H54 (cell line): ENCODE data around the gene CELF5.
"Not testable (repeated sequence)": the region's sequence is repeated elsewhere in the genome, so short reads cannot be mapped to it uniquely, and the experiment has no call there.

Source experiments
- DNase-seq: peaks from one replicate; pipeline ENCODE4 v3.0.0; 2011; ENCODE audit warnings: low spot score, mixed read lengths; ENCODE audit not compliant: insufficient read length
- FAIRE-seq: peaks from 3 replicates; lab custom pipeline; 2011; peaks lifted over from hg19 to GRCh38; lab: Jason Lieb, UNC
- POLR2A ChIP-seq: IDR thresholded peaks from 2 replicates; pipeline ENCODE4 v1.6.1; 2011; ENCODE audit warnings: low read depth, mild to moderate bottlenecking, low read length

CELF5 gene

GRCh38 chr19:3320853-3321252 lies 96.4 kb downstream of the CELF5 start:
- no peak for TF ChIP-seq POLR2A
- FAIRE-seq: no peak
- no peak for DNase-seq

GRCh38 chr19:3321696-3322095 lies 97.2 kb downstream of the CELF5 start:
- FAIRE-seq (no peak), DNase-seq (no peak)
- no peak for TF ChIP-seq POLR2A

- TF ChIP-seq POLR2A: no peak
- no peak for FAIRE-seq
- no peak for DNase-seq
These were observed 97.9 kb downstream of the CELF5 start for GRCh38 chr19:3322199-3322978.

GRCh38 chr19:3323026-3323425 lies 98.6 kb downstream of the CELF5 start:
- DNase-seq (no peak), FAIRE-seq (no peak)
- TF ChIP-seq POLR2A: no peak

GRCh38 chr19:3323658-3324057 lies 99.2 kb downstream of the CELF5 start:
- no peak for TF ChIP-seq POLR2A
- FAIRE-seq: no peak
- no peak for DNase-seq

GRCh38 chr19:3324405-3324856 lies 100.0 kb downstream of the CELF5 start:
- no peak for TF ChIP-seq POLR2A

GRCh38 chr19:3325451-3325850 lies 101.0 kb downstream of the CELF5 start:
- FAIRE-seq (no peak), DNase-seq (no peak)
- TF ChIP-seq POLR2A: no peak

More at GRCh38 chr19:3324405-3324856, 100.0 kb downstream of the CELF5 start:
- FAIRE-seq (no peak), DNase-seq (no peak)

GRCh38 chr19:3328743-3329142 lies 104.3 kb downstream of the CELF5 start:
- DNase-seq: no peak
- TF ChIP-seq POLR2A: no peak
- FAIRE-seq: no peak

- DNase-seq: no peak
- FAIRE-seq: no peak
- no peak for TF ChIP-seq POLR2A
These were observed 105.6 kb downstream of the CELF5 start for GRCh38 chr19:3330047-3330446.

GRCh38 chr19:3332232-3332631 lies 107.8 kb downstream of the CELF5 start:
- FAIRE-seq, DNase-seq: not testable (repeated sequence)

- DNase-seq (no peak), FAIRE-seq (no peak)
- TF ChIP-seq POLR2A: no peak
These were observed 108.6 kb downstream of the CELF5 start for GRCh38 chr19:3333020-3333583.

GRCh38 chr19:3333662-3334061 lies 109.2 kb downstream of the CELF5 start:
- no peak for TF ChIP-seq POLR2A
- DNase-seq: no peak
- FAIRE-seq: no peak

- not testable (repeated sequence) for DNase-seq, FAIRE-seq
These were observed 110.4 kb downstream of the CELF5 start for GRCh38 chr19:3334749-3335430.
